Measurements from ENCODE around the gene ZFP57.
"Not testable (repeated sequence)": the region's sequence is repeated elsewhere in the genome, so short reads cannot be mapped to it uniquely, and the experiment has no call there.

Gene ZFP57

GRCh38 chr6:29694637-29695036 lies 13.7 kb upstream of the ZFP57 start:
- DNase-seq: no peak

- no peak for DNase-seq
Observed at GRCh38 chr6:29685718-29686326, 4.9 kb upstream of the ZFP57 start.

- DNase-seq: no peak
Observed at GRCh38 chr6:29681811-29682210, 859 bp upstream of the ZFP57 start.

GRCh38 chr6:29680416-29680815 lies 536 bp downstream of the ZFP57 start:
- no peak for DNase-seq

- DNase-seq: no peak
Observed at GRCh38 chr6:29679962-29680361, 990 bp downstream of the ZFP57 start.

- DNase-seq: no peak
Observed at GRCh38 chr6:29678114-29678513, 2.8 kb downstream of the ZFP57 start.

- no peak for DNase-seq
Observed at GRCh38 chr6:29676981-29677601, 3.9 kb downstream of the ZFP57 start.

- DNase-seq: no peak
Observed at GRCh38 chr6:29675561-29675960, 5.4 kb downstream of the ZFP57 start.

- DNase-seq: no peak
Observed at GRCh38 chr6:29674008-29674407, 6.9 kb downstream of the ZFP57 start.

GRCh38 chr6:29673161-29673560 lies 7.8 kb downstream of the ZFP57 start:
- DNase-seq: no peak

- DNase-seq: not testable (repeated sequence)
Observed at GRCh38 chr6:29672116-29672515, 8.8 kb downstream of the ZFP57 start.

GRCh38 chr6:29671026-29671425 lies 9.9 kb downstream of the ZFP57 start:
- no peak for DNase-seq

GRCh38 chr6:29667158-29667557 lies 13.8 kb downstream of the ZFP57 start:
- DNase-seq: no peak

GRCh38 chr6:29666826-29667130 lies 14.2 kb downstream of the ZFP57 start:
- no peak for DNase-seq

- DNase-seq: no peak
Observed at GRCh38 chr6:29665942-29666825, 14.8 kb downstream of the ZFP57 start.

GRCh38 chr6:29663300-29664042 lies 17.5 kb downstream of the ZFP57 start:
- DNase-seq: no peak

- DNase-seq: not testable (repeated sequence)
Observed at GRCh38 chr6:29661502-29662141, 19.3 kb downstream of the ZFP57 start.

GRCh38 chr6:29661071-29661470 lies 19.9 kb downstream of the ZFP57 start:
- DNase-seq: no peak

- no peak for DNase-seq
Observed at GRCh38 chr6:29656798-29657197, 24.2 kb downstream of the ZFP57 start, which contains the start of gene MOG. TSS of gene MOG (plus strand) at chr6:29657092. CDS start at chr6:29657210, 118 bp downstream.

- no peak for DNase-seq
Observed at GRCh38 chr6:29656157-29656556, 24.8 kb downstream of the ZFP57 start.

GRCh38 chr6:29655658-29656057 lies 25.3 kb downstream of the ZFP57 start:
- DNase-seq: no peak

- peak; percentile 34 for DNase-seq
Observed at GRCh38 chr6:29653452-29654038, 27.4 kb downstream of the ZFP57 start.

Data from NCI-H774 (cell line).